OCI-LY3 (cell line): Measurements from ENCODE around the gene KMT2E.

Source experiments
- H2AFZ ChIP-seq: fragments of 200-600, 300-600 bp; shearing (Covaris generic); 2 replicates; pipeline ENCODE4 v1.6.0; 2014; ENCODE audit warnings: antibody characterized with exemption, low read depth, low read length
- H3K27ac ChIP-seq: fragments of 200-600, 300-600 bp; sonication (generic); 2 replicates; pipeline ENCODE4 v1.5.1; 2014; ENCODE audit warnings: mild to moderate bottlenecking, low read length, moderate library complexity, mixed read lengths
- H3K27me3 ChIP-seq: fragments of 200-600, 300-600 bp; sonication (generic); 2 replicates; pipeline ENCODE4 v1.6.1; 2014; ENCODE audit warnings: low read depth, low read length, mixed read lengths
- H3K36me3 ChIP-seq: fragments of 200-600, 300-600 bp; sonication (generic); replicated peaks from 2 replicates; pipeline ENCODE3; 2014; ENCODE audit warnings: low read depth, low read length, mixed read lengths
- H3K4me1 ChIP-seq: fragments of 300-600, 200-600 bp; sonication (generic); 2 replicates; pipeline ENCODE4 v1.6.1; 2014; ENCODE audit warnings: low read length, mixed read lengths
- H3K4me2 ChIP-seq: fragments of 200-600, 300-600 bp; sonication (generic); 2 replicates; pipeline ENCODE4 v1.6.1; 2014; ENCODE audit warnings: low read length, mixed read lengths
- H3K4me3 ChIP-seq: fragments of 300-600, 200-600 bp; sonication (generic); 2 replicates; pipeline ENCODE4 v1.5.1; 2014; ENCODE audit warnings: antibody characterized with exemption, mild to moderate bottlenecking, low read length, moderate library complexity
- H3K79me2 ChIP-seq: fragments of 300-600, 200-600 bp; shearing (Covaris generic); 2 replicates; pipeline ENCODE4 v1.6.1; 2014; ENCODE audit warnings: mild to moderate bottlenecking, low read length, mixed read lengths
- H3K9ac ChIP-seq: fragments of 300-600, 200-600 bp; shearing (Covaris generic); 2 replicates; pipeline ENCODE4 v1.6.0; 2014; ENCODE audit warnings: mild to moderate bottlenecking, low read length, moderate library complexity
- H3K9me3 ChIP-seq: fragments of 200-600, 300-600 bp; shearing (Covaris generic); 2 replicates; pipeline ENCODE4 v1.6.1; 2014; ENCODE audit warnings: low read length, mixed read lengths; ENCODE audit not compliant: insufficient read depth
- H4K20me1 ChIP-seq: fragments of 200-600, 300-600 bp; sonication (generic); 2 replicates; pipeline ENCODE4 v1.6.1; 2016; ENCODE audit warnings: low read length, mixed read lengths; ENCODE audit not compliant: insufficient read depth
- CTCF ChIP-seq: fragments of 200-600, 300-600 bp; sonication (generic); IDR thresholded peaks from 2 replicates; pipeline ENCODE4 v1.5.1; 2014; ENCODE audit warnings: antibody characterized with exemption, low read length, low read depth
- EZH2phosphoT487 ChIP-seq: fragments of 200-600 bp; shearing (Covaris generic); IDR thresholded peaks from 2 replicates; pipeline ENCODE4 v1.6.1; 2018; ENCODE audit warnings: antibody characterized with exemption, mixed run types, low read depth

Gene KMT2E

GRCh38 chr7:105030447-105030846 is 16.4 kb downstream of the KMT2E start:
- Histone ChIP-seq H3K79me2 (peaks cover 96% of the 10 kb centered on the region), H4K20me1 (peaks cover 92% of the 10 kb centered on the region)

GRCh38 chr7:105032553-105033214 is 18.7 kb downstream of the KMT2E start:
- H3K9ac ChIP-seq = no peak overlapping the region
- H3K27ac ChIP-seq = no peak overlapping the region
- H3K79me2 ChIP-seq = peaks cover 96% of the 10 kb centered on the region
- H3K4me1 ChIP-seq = peaks cover 10% of the 10 kb centered on the region
- no peak overlapping the region for H3K4me3 ChIP-seq
- TF ChIP-seq EZH2phosphoT487 (no peak), CTCF (no peak)
- peaks cover 92% of the 10 kb centered on the region for H4K20me1 ChIP-seq
- no peaks in the 10 kb centered on the region for H3K9me3 ChIP-seq
- H3K4me2 ChIP-seq = no peak overlapping the region
- peaks cover 5% of the 10 kb centered on the region for H3K36me3 ChIP-seq
- H3K27me3 ChIP-seq = no peaks in the 10 kb centered on the region
- H2AFZ ChIP-seq = no peak overlapping the region

More at GRCh38 chr7:105030447-105030846, 16.4 kb downstream of the KMT2E start:
- H2AFZ ChIP-seq = no peak overlapping the region
- H3K36me3 ChIP-seq = peaks cover 5% of the 10 kb centered on the region
- H3K9me3 ChIP-seq = no peaks in the 10 kb centered on the region
- H3K4me1 ChIP-seq = peaks cover 23% of the 10 kb centered on the region
- no peaks in the 10 kb centered on the region for H3K27me3 ChIP-seq
- no peak overlapping the region for H3K4me2 ChIP-seq
- no peak overlapping the region for H3K4me3 ChIP-seq
- no peak overlapping the region for H3K9ac ChIP-seq
- TF ChIP-seq EZH2phosphoT487 = no peak
- no peak for TF ChIP-seq CTCF
- H3K27ac ChIP-seq = no peak overlapping the region

DNA sequence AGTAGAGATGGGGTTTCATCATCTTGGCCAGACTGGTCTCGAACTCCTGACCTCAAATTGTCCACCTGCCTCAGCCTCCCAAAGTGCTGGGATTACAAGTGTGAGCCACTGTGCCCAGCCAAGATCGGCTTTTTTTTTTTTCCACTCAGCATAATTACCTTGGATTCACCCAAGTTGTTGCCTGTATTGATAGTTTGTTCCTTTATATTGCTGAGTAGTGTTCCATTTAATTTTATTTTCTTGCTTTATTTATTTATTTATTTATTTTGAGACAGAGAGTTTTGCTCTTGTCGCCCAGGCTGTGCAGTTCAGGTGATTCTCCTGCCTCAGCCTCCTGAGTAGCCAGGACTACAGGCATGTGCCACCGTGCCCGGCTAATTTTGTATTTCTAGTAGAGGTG is 21.3 kb downstream of the KMT2E start:
- Histone ChIP-seq H3K27ac (no peak overlapping the region), H3K27me3 (no peaks in the 10 kb centered on the region), H3K4me2 (no peak overlapping the region), H2AFZ (no peak overlapping the region), H3K4me1 (no peaks in the 10 kb centered on the region), H3K9me3 (no peaks in the 10 kb centered on the region), H3K9ac (no peak overlapping the region), H4K20me1 (peaks cover 93% of the 10 kb centered on the region), H3K79me2 (peaks cover 96% of the 10 kb centered on the region), H3K4me3 (no peak overlapping the region), H3K36me3 (peaks cover 10% of the 10 kb centered on the region)
- no peak for TF ChIP-seq EZH2phosphoT487

GRCh38 chr7:105036217-105037168 is 22.5 kb downstream of the KMT2E start:
- TF ChIP-seq EZH2phosphoT487 = no peak
- no peak for TF ChIP-seq CTCF
- H3K4me3 ChIP-seq = no peak overlapping the region
- H3K27me3 ChIP-seq = no peaks in the 10 kb centered on the region
- peaks cover 12% of the 10 kb centered on the region for H3K36me3 ChIP-seq
- H4K20me1 ChIP-seq = peaks cover 93% of the 10 kb centered on the region
- H3K4me2 ChIP-seq = no peak overlapping the region
- H3K9me3 ChIP-seq = no peaks in the 10 kb centered on the region
- peaks cover 96% of the 10 kb centered on the region for H3K79me2 ChIP-seq
- H2AFZ ChIP-seq = no peak overlapping the region
- no peak overlapping the region for H3K9ac ChIP-seq
- no peaks in the 10 kb centered on the region for H3K4me1 ChIP-seq
- no peak overlapping the region for H3K27ac ChIP-seq
